Epithelial cell of proximal tubule (primary cell): ENCODE data around the gene CTSW. TPM values are rescaled to one million over a fixed set of nuclear protein-coding genes. Genes with fewer than 3 reads are reported as not detected.

Source experiments
- DNase-seq: peaks from one replicate; pipeline ENCODE4 v3.0.0-alpha.2; 2011; ENCODE audit warnings: low read depth
- H3K4me3 ChIP-seq: 2 replicates; pipeline ENCODE4 v1.5.1; 2011; ENCODE audit warnings: low read depth, mild to moderate bottlenecking, low read length
- CTCF ChIP-seq: conservative IDR thresholded peaks from 2 replicates; pipeline ENCODE4 v1.5.1; 2012; ENCODE audit warnings: low read depth, mild to moderate bottlenecking, low read length
- total RNA-seq: library from RNA; depleted of rRNA; stranded (reverse); fragments of >200 nt; gene quantifications from 2 replicates; pipeline ENCODE4 v1.2.3, GENCODE V29; 2015

The CTSW gene
- total RNA-seq, 1 donor from 2014 or later = 1.2 TPM

- no peak for TF ChIP-seq CTCF
- peak overlapping the region; percentile 84 for H3K4me3 ChIP-seq
- no peak for DNase-seq
Measured at GRCh38 chr11:65919573-65920371, 40.1 kb downstream of the CTSW start.

GRCh38 chr11:65920372-65920802 lies 40.8 kb downstream of the CTSW start:
- no peak for TF ChIP-seq CTCF
- no peak for DNase-seq
- H3K4me3 ChIP-seq = peak overlapping the region; percentile 84

- DNase-seq = no peak
- TF ChIP-seq CTCF = no peak
- no peak overlapping the region for H3K4me3 ChIP-seq
Measured at GRCh38 chr11:65921033-65921555, 41.5 kb downstream of the CTSW start.

GRCh38 chr11:65921876-65922275 lies 42.2 kb downstream of the CTSW start:
- no peak overlapping the region for H3K4me3 ChIP-seq
- DNase-seq = no peak
- TF ChIP-seq CTCF = no peak

GRCh38 chr11:65922565-65922964 lies 42.9 kb downstream of the CTSW start:
- H3K4me3 ChIP-seq = no peak overlapping the region
- DNase-seq = no peak

GRCh38 chr11:65925397-65925796 lies 45.8 kb downstream of the CTSW start:
- no peak overlapping the region for H3K4me3 ChIP-seq
- no peak for DNase-seq
- TF ChIP-seq CTCF = no peak

More at GRCh38 chr11:65922565-65922964, 42.9 kb downstream of the CTSW start:
- no peak for TF ChIP-seq CTCF

GRCh38 chr11:65927904-65928397 lies 48.3 kb downstream of the CTSW start:
- no peak for TF ChIP-seq CTCF
- no peak overlapping the region for H3K4me3 ChIP-seq
- DNase-seq = no peak
